HG02943 (cell line): Measurements from ENCODE around the gene ALDH16A1.

Experiments used
- ATAC-seq: cut with Tn5 transposase; IDR thresholded peaks from one replicate; pipeline ENCODE4 v1.9.1; 2021; ENCODE audit warnings: mild to moderate bottlenecking, low read depth, moderate library complexity; ENCODE audit not compliant: unreplicated experiment

ALDH16A1 gene

GRCh38 chr19:49487277-49488045, 34.4 kb downstream of the ALDH16A1 start, which contains the start of gene RPL13A:
Gene RPL13A, plus strand, starts transcription at chr19:49487608. Its CDS starts 22 bp downstream, at chr19:49487630.
- peak; percentile 89 for ATAC-seq

GRCh38 chr19:49488046-49488862, 35.2 kb downstream of the ALDH16A1 start:
- no peak for ATAC-seq

DNA sequence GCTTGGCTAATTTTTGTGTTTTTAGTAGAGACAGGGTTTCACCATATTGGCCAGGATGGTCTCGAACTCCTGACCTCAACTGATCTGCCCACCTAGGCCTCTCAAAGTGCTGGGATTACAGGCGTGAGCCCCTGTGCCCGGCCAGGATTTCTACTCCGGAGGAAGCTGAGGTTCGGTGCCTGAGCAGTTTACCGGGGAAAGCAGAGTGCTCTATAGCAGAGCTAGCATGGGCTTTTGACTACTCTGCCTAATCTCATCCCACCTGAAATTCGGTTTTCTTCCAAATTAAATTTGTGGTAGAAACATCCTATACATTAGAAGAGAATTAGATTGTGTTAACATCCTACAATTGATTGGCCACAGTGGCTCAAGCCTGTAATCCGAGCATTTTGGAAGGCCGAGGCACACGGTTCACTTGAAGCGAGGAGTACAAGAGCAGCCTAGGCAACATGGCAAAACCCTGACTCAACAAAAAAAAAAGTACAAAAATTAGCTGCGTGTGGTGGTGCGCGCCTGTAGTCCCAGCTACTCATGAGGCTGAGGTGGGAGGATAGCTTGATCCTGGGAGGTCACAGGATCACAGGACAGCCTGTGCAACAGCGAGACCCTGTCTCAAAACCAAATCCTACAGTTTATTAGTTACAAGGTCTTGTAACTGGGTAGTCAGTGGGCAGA, 36.0 kb downstream of the ALDH16A1 start:
- no peak for ATAC-seq

DNA sequence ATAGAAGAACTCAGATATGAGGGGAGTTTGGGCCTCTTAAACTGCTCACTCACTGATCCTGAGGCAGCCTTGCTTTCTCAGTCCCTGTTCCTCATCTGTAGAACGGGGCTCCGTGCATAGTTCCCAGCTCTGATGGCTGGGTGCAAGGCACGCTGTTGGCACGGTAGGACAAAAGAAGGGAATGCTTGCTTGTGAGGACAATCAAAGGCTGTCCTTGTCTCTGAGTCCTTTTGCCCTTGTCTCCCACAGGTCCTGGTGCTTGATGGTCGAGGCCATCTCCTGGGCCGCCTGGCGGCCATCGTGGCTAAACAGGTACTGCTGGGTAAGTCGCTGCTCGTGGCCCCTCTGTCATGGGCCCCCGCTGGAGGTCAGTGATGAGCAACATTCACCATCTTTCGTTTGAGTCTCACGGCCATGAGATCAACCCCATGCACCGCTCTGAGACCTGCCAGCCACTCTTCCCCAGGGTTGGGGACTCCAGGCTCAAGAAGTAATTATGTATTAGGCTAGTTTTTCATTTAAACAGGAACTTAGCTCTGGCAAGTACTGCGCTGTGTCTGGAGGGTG, 36.7 kb downstream of the ALDH16A1 start:
- ATAC-seq = no peak

DNA sequence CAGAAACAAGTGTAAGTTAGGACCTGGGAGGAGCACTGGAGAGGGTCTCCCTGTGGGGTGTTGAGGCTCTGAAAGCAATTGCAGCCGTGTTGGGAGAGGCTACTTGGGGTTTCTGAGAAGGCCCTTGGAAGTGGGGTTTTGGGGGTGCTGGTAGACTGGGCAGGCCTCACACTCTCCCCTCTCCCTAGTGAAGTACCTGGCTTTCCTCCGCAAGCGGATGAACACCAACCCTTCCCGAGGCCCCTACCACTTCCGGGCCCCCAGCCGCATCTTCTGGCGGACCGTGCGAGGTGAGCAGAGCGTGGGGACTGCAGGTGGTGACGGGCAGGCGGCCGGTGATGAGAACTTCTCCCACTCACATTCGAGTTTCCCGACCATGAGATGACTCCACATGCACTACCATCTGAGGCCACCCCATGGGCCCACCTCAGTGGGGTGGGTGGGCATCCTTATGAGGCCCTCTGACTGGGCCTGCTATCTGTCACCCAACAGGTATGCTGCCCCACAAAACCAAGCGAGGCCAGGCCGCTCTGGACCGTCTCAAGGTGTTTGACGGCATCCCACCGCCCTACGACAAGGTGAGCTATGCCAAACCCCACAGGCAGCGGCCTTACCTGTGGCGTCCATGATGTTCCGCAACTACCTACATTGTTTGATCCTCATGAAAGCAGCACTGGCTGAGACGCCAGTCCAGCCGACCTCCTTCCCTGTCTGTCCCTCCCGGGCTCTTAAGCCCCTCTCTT, 37.4 kb downstream of the ALDH16A1 start:
- ATAC-seq = no peak

DNA sequence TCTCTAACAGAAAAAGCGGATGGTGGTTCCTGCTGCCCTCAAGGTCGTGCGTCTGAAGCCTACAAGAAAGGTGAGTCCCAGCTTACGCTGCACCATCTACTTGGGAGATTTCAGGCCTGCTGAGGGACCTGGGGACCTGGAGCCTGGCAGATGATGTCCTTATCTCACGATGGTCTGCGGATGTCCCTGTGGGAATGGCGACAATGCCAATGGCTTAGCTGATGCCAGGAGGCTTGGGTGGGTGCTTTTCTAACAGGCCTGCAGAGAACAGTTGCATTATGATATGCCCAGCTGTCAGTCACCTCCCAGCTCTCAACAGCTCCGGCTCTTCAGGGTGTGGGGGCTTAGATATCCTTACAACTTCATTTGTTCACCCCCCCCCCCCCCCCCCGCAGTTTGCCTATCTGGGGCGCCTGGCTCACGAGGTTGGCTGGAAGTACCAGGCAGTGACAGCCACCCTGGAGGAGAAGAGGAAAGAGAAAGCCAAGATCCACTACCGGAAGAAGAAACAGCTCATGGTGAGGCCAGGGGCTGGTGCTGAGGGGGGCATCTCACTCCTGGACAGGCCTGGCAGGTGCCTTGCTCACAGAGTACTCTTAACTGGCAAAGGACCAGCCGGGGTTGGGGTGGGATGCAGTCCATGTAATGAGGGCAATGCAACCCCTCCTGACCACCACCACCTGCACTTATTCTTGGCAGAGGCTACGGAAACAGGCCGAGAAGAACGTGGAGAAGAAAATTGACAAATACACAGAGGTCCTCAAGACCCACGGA, 38.2 kb downstream of the ALDH16A1 start:
- no peak for ATAC-seq

- no peak for ATAC-seq
Observed at GRCh38 chr19:49491804-49492572, 39.0 kb downstream of the ALDH16A1 start.

GRCh38 chr19:49492573-49493405, 39.8 kb downstream of the ALDH16A1 start:
- ATAC-seq = no peak

- ATAC-seq = no peak
Observed at GRCh38 chr19:49496574-49497008, 43.6 kb downstream of the ALDH16A1 start.

DNA sequence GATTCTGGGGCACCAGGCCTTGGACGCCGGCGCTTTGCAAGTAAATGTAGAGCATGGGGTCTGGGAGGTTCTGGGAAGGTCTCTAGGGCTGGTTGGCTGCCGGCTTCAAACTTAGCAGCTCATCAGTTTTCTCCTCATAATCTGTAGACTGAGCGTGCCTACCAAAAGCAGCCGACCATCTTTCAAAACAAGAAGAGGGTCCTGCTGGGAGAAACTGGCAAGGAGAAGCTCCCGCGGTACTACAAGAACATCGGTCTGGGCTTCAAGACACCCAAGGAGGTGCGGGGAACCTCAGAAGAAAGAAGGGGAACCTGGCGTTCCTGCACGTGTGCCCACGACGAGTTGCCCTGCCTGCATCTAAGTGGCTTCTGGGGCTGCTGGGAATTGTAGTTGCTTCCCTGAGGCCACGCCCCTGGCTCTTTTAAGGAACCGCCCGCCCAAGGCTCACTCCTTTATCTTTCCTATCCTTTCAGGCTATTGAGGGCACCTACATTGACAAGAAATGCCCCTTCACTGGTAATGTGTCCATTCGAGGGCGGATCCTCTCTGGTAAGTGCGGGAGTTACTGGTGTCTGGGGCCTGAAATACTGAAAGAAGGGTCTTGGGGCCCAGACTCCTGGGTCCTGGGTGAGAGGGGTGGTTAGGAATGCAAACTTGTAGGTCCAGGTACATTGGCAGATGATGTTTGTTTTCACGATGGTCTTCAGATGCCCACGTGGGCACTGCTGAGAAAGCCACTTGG, 44.2 kb downstream of the ALDH16A1 start:
- ATAC-seq = no peak

- no peak for ATAC-seq
Observed at GRCh38 chr19:49497789-49498103, 44.7 kb downstream of the ALDH16A1 start.

DNA sequence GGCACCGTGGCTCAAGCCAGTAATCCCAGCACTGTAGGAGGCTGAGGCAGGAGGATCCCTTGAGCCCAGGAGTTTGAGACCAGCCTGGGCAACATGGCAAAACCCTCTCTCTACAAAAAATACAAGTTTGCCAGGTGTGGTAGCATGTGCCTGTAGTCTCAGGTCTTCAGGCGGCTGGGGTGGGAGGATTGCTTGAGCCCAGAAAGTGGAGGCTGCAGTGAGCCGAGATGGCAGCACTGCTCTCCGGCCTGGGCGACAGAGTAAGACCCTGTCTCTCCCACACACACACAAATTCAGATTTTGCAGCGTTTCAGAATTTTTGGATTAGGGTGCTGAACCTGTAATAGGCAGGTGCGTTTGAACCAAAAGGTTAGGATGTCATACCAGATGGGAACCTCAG, 45.5 kb downstream of the ALDH16A1 start:
- ATAC-seq = no peak

GRCh38 chr19:49499030-49499670, 46.1 kb downstream of the ALDH16A1 start:
- ATAC-seq = no peak

DNA sequence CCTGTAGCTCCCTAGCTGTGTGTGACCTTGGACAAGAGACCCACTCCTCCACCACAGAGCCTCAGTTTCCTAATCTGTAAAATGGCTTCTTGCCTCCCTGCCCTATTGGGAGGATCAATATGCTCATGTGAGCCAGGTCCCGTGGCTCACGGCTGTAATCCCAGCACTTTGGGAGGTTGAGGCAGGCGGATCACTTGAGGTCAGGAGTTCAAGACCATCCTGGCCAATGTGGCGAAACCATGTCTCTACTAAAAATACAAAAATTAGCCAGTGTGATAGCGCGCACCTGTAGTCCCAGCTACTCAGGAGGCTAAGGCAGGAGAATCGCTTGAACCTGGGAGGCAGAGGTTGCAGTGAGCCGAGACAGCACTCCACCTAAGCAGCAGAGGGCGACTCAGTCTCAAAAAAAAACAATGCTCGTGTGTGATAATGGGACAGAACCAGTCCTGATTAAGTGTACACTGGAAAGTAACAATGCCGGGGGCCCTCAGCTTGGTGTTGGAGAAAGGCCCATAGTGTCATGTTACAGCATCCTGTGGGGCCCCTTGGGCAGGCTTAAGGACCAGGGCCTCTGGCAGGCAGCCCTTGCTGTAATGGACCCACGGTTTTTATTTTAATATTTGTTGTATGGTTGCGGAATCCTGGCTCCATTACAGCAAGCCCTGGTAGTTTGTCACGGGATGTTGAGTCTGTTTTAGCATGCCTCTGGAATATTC, 50.0 kb downstream of the ALDH16A1 start:
- ATAC-seq = no peak

GRCh38 chr19:49503582-49503962, 50.5 kb downstream of the ALDH16A1 start:
- no peak for ATAC-seq

DNA sequence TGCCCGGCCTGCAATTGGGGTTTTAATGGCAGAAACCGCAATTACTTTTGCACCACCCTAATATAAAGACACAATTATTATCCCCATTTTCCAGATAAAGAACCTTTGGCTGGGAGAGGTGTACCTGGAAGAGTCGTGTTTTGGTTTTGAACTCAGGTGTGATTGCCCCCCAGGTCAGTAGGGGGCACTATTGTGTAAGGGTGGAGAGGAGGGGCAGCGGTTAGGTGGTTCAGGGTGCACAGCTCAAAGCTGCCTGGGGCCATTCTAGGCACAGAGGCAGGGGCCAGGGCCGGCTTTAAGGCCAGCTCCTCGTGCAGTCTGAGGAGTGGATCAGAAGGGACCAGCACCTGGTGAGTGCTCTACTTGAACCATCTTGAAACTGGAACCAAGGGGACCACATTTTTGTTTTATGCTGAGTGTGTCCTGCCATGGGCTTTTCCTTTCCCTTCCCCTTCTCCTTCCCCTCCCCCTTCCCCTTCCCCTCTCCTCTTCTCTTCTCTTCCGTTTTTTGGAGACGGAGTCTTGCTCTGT, 53.6 kb downstream of the ALDH16A1 start:
- no peak for ATAC-seq
